ENCODE measurements around the gene PDSS2. TPM values are rescaled to one million over a fixed set of nuclear protein-coding genes. Genes with fewer than 3 reads are reported as not detected.
A peak's percentile ranks its signal among the peaks of the same experiment; 100 is the strongest.

Gene PDSS2
- polyA plus RNA-seq, 3 donors = 10.1 to 13.9 (median 13.3) TPM

DNA sequence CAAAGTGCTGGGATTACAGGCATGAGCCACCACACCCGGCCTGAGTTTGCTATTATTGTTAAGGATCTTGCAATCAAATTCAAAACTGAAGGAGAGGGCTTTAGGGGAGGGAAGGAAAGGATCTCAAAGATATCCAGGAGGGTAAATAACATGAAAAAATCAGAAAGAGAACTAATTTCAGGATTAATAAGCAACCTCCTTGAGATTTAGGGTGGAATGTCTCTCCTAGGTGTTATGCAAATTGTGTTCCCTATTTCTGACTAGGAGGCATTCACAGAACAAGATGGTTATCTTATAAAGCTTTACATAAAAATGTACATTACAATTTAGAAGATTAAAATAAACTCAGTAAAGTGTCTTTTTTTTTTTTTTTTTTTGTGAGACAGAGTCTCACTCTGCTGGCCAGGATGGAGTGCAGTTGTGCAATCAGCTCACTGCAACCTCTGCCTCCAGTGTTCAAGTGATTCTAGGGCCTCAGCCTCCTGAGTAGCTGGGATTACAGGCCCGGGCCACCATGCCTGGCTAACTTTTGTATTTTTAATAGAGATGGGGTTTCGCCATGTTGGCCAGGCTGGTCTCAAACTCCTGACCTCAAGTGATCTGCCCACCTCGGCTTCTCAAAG lies 252.0 kb downstream of the PDSS2 start:
- no peak overlapping the region for H2AFZ ChIP-seq (ENCODE audit: insufficient read depth, low read depth, low read length, poor library complexity, severe bottlenecking)
- H3K27me3 ChIP-seq (ENCODE audit: control insufficient read depth in 2 of 2, insufficient read depth in 2 of 2, low read length in 2 of 2) = no peaks in the 10 kb centered on the region
- no peak overlapping the region for H3K9ac ChIP-seq (ENCODE audit: insufficient read depth, low read length, poor library complexity, severe bottlenecking)
- no peaks in the 10 kb centered on the region for H3K79me2 ChIP-seq (ENCODE audit: insufficient read depth, low read length)
- TF ChIP-seq, protein P1, sequence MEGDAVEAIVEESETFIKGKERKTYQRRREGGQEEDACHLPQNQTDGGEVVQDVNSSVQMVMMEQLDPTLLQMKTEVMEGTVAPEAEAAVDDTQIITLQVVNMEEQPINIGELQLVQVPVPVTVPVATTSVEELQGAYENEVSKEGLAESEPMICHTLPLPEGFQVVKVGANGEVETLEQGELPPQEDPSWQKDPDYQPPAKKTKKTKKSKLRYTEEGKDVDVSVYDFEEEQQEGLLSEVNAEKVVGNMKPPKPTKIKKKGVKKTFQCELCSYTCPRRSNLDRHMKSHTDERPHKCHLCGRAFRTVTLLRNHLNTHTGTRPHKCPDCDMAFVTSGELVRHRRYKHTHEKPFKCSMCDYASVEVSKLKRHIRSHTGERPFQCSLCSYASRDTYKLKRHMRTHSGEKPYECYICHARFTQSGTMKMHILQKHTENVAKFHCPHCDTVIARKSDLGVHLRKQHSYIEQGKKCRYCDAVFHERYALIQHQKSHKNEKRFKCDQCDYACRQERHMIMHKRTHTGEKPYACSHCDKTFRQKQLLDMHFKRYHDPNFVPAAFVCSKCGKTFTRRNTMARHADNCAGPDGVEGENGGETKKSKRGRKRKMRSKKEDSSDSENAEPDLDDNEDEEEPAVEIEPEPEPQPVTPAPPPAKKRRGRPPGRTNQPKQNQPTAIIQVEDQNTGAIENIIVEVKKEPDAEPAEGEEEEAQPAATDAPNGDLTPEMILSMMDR (IDR thresholded peaks at IDR 0.05) = no peak
- peaks cover 0 to 9% of the 10 kb centered on the region in 2 donors for H3K36me3 ChIP-seq (replicated peaks in 1 of 2; ENCODE audit: control insufficient read depth in 1 of 2, insufficient read depth in 2 of 2, low read length in 2 of 2)
- peaks cover 2% of the 10 kb centered on the region for H3K4me1 Mint-ChIP-seq
- H4K20me1 ChIP-seq (ENCODE audit: insufficient read depth, low read length) = no peaks in the 10 kb centered on the region
- peaks cover 14 to 28% of the 10 kb centered on the region in 2 donors for H3K36me3 Mint-ChIP-seq
- H3K9me3 Mint-ChIP-seq = peaks cover 0 to 7% (median 0%) of the 10 kb centered on the region in 7 donors
- H3K4me1 ChIP-seq (ENCODE audit: control insufficient read depth in 1 of 2, insufficient read depth in 2 of 2, low read length in 2 of 2) = no peaks in the 10 kb centered on the region
- no peaks in the 10 kb centered on the region for H3K9me3 ChIP-seq (replicated peaks in 1 of 2; ENCODE audit: control insufficient read depth in 1 of 2, insufficient read depth in 1 of 2, low read length in 2 of 2)
- no peak overlapping the region for H3K4me2 ChIP-seq (replicated peaks; ENCODE audit: extremely low read depth, low read length, poor library complexity, severe bottlenecking)
- intact Hi-C loops (cut with micrococcal nuclease) = no loop called here
- H3K27me3 Mint-ChIP-seq (ENCODE audit: low read depth in 3 of 3) = no peaks in the 10 kb centered on the region
- no peak overlapping the region for H3K27ac ChIP-seq (ENCODE audit: low read depth in 1 of 2, low read length in 2 of 2)
- 100% methylated on average over 1 of the region's 4 CpGs for WGBS (ENCODE audit: insufficient coverage)
- H3K4me3 Mint-ChIP-seq = no peak overlapping the region
- H3K4me3 ChIP-seq (replicated peaks in 1 of 3; ENCODE audit: low read depth in 2 of 3, low read length in 3 of 3) = no peak overlapping the region
- H3K27ac Mint-ChIP-seq = peak overlapping the region in 1 of 7 donors; percentile 64
- DNase-seq = no peak

DNA sequence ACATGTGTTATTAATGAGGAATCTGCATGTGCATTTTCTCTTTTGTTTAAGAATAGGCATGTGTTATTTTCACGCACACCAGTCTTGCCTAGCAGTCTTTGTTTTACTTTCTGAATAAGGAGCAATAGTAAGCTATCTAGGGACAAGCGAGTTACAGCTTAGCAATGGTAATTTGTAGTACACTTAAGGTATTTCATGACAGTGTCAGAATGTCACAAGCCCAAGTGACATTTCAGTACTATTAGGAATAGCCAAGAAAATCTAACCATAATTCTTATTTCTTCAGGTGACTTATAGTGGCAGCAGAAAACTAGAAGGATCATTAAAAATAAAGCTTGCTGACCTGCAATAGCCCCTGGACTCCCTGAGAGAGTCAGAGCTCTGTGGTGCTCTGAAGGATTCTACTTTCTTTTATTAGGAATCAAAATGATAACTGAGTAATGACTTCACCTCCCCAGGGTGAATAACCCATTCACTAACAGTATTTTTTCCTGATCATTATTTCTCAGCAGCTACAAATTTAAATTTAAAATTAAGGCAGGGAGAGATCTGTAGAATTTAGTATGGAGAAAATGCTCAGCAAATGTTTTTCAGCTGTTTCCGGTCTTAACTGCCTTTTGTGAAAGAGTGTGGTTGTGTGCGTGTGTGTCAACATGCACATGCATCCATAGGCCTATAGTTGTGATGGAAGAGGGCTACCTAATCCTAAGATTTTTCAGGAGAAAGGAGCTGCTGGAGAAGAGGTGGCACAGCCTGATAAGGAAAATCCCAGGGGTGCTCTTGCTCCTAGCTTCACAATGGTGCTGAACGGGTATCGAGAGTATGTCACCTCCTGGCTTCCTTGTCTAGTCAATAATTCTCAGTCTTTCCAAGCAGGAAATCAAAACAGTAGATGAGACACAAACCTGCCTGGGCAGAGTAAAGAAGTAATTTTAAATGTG lies 254.0 kb downstream of the PDSS2 start:
- H3K27ac ChIP-seq (ENCODE audit: low read depth in 1 of 2, low read length in 2 of 2) = no peak overlapping the region
- H3K4me2 ChIP-seq (replicated peaks; ENCODE audit: extremely low read depth, low read length, poor library complexity, severe bottlenecking) = no peak overlapping the region
- Mint-ChIP-seq H3K9me3 (peaks cover 0 to 7% (median 0%) of the 10 kb centered on the region in 7 donors), H3K36me3 (peaks cover 14 to 31% of the 10 kb centered on the region in 2 donors), H3K27ac (no peak overlapping the region), H3K27me3 (ENCODE audit: low read depth in 3 of 3) (no peaks in the 10 kb centered on the region), H3K4me3 (no peak overlapping the region), H3K4me1 (no peaks in the 10 kb centered on the region)
- H3K9me3 ChIP-seq (replicated peaks in 1 of 2; ENCODE audit: control insufficient read depth in 1 of 2, insufficient read depth in 1 of 2, low read length in 2 of 2) = no peaks in the 10 kb centered on the region
- H2AFZ ChIP-seq (ENCODE audit: insufficient read depth, low read depth, low read length, poor library complexity, severe bottlenecking) = no peak overlapping the region
- WGBS (ENCODE audit: insufficient coverage) = 100% methylated on average over 2 of the region's 6 CpGs
- no peak overlapping the region for H3K9ac ChIP-seq (ENCODE audit: insufficient read depth, low read length, poor library complexity, severe bottlenecking)
- intact Hi-C loops (cut with micrococcal nuclease) = no loop called here
- H4K20me1 ChIP-seq (ENCODE audit: insufficient read depth, low read length) = no peaks in the 10 kb centered on the region
- H3K36me3 ChIP-seq (replicated peaks in 1 of 2; ENCODE audit: control insufficient read depth in 1 of 2, insufficient read depth in 2 of 2, low read length in 2 of 2) = peaks cover 0 to 9% of the 10 kb centered on the region in 2 donors
- no peaks in the 10 kb centered on the region for H3K4me1 ChIP-seq (ENCODE audit: control insufficient read depth in 1 of 2, insufficient read depth in 2 of 2, low read length in 2 of 2)
- H3K4me3 ChIP-seq (replicated peaks in 1 of 3; ENCODE audit: low read depth in 2 of 3, low read length in 3 of 3) = no peak overlapping the region
- no peak for DNase-seq
- no peaks in the 10 kb centered on the region for H3K27me3 ChIP-seq (ENCODE audit: control insufficient read depth in 2 of 2, insufficient read depth in 2 of 2, low read length in 2 of 2)
- TF ChIP-seq, protein P1 (IDR thresholded peaks at IDR 0.05) = no peak
- no peaks in the 10 kb centered on the region for H3K79me2 ChIP-seq (ENCODE audit: insufficient read depth, low read length)
